ENCODE measurements around the gene PPP1R1B.

PPP1R1B gene

GRCh38 chr17:39684369-39685192 lies 57.8 kb downstream of the PPP1R1B start:
- no peak for DNase-seq (ENCODE audit: low read depth in 2 of 2)
